GM19395 (cell line): ENCODE data around the gene NCOA3.
"Not testable (repeated sequence)": the region's sequence is repeated elsewhere in the genome, so short reads cannot be mapped to it uniquely, and the experiment has no call there.

Source experiments
- ATAC-seq: cut with Tn5 transposase; IDR thresholded peaks from one replicate; pipeline ENCODE4 v1.9.1; 2021; ENCODE audit warnings: mild to moderate bottlenecking, moderate library complexity; ENCODE audit not compliant: unreplicated experiment

Gene NCOA3

GRCh38 chr20:47594157-47594556, 92.5 kb downstream of the NCOA3 start:
- ATAC-seq: no peak

GRCh38 chr20:47595138-47595537, 93.5 kb downstream of the NCOA3 start:
- not testable (repeated sequence) for ATAC-seq

- no peak for ATAC-seq
Measured at GRCh38 chr20:47596003-47596571, 94.4 kb downstream of the NCOA3 start.

- ATAC-seq: no peak
Measured at GRCh38 chr20:47597090-47597489, 95.4 kb downstream of the NCOA3 start.

GRCh38 chr20:47598911-47599744, 97.4 kb downstream of the NCOA3 start:
- ATAC-seq: no peak

- no peak for ATAC-seq
Measured at GRCh38 chr20:47600967-47601547, 99.4 kb downstream of the NCOA3 start.

- ATAC-seq: no peak
Measured at GRCh38 chr20:47603260-47603659, 101.6 kb downstream of the NCOA3 start.

GRCh38 chr20:47605673-47606413, 104.2 kb downstream of the NCOA3 start:
- ATAC-seq: no peak

GRCh38 chr20:47606414-47606982, 104.8 kb downstream of the NCOA3 start:
- no peak for ATAC-seq

GRCh38 chr20:47606983-47607613, 105.4 kb downstream of the NCOA3 start:
- no peak for ATAC-seq

- no peak for ATAC-seq
Measured at GRCh38 chr20:47609001-47609400, 107.3 kb downstream of the NCOA3 start.

- ATAC-seq: peak; percentile 63
Measured at GRCh38 chr20:47610247-47610944, 108.7 kb downstream of the NCOA3 start.

- ATAC-seq: no peak
Measured at GRCh38 chr20:47610945-47611250, 109.2 kb downstream of the NCOA3 start.

- no peak for ATAC-seq
Measured at GRCh38 chr20:47611785-47612184, 110.1 kb downstream of the NCOA3 start.

GRCh38 chr20:47612670-47613069, 111.0 kb downstream of the NCOA3 start:
- ATAC-seq: no peak

GRCh38 chr20:47614703-47615309, 113.1 kb downstream of the NCOA3 start:
- no peak for ATAC-seq

GRCh38 chr20:47618479-47618878, 116.8 kb downstream of the NCOA3 start:
- ATAC-seq: no peak

- no peak for ATAC-seq
Measured at GRCh38 chr20:47620808-47621805, 119.4 kb downstream of the NCOA3 start.
